ENCODE data around the gene TEK.

DNA sequence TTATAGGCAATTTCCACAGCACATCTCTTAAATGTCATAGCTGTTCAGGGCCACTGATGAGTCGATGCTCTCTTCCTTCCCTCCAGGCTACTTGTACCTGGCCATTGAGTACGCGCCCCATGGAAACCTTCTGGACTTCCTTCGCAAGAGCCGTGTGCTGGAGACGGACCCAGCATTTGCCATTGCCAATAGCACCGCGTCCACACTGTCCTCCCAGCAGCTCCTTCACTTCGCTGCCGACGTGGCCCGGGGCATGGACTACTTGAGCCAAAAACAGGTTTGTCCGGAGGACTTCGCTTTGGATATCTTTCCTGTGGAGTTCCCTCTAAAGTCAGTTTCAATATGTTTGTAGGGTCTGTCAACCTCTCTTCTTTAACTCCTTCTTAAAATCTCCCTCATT, 103.6 kb downstream of the TEK start:
- TF ChIP-seq, protein P1, sequence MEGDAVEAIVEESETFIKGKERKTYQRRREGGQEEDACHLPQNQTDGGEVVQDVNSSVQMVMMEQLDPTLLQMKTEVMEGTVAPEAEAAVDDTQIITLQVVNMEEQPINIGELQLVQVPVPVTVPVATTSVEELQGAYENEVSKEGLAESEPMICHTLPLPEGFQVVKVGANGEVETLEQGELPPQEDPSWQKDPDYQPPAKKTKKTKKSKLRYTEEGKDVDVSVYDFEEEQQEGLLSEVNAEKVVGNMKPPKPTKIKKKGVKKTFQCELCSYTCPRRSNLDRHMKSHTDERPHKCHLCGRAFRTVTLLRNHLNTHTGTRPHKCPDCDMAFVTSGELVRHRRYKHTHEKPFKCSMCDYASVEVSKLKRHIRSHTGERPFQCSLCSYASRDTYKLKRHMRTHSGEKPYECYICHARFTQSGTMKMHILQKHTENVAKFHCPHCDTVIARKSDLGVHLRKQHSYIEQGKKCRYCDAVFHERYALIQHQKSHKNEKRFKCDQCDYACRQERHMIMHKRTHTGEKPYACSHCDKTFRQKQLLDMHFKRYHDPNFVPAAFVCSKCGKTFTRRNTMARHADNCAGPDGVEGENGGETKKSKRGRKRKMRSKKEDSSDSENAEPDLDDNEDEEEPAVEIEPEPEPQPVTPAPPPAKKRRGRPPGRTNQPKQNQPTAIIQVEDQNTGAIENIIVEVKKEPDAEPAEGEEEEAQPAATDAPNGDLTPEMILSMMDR (IDR thresholded peaks at IDR 0.05; ENCODE audit: poor library complexity): no peak
- no peak for TF ChIP-seq EZH2 (IDR thresholded peaks at IDR 0.05; ENCODE audit: borderline replicate concordance)
- no peak for TF ChIP-seq EZH2phosphoT487 (IDR thresholded peaks at IDR 0.05; ENCODE audit: low read depth, severe bottlenecking, unreplicated experiment)
